Measurements from ENCODE around the gene GAS2L1.

DNA sequence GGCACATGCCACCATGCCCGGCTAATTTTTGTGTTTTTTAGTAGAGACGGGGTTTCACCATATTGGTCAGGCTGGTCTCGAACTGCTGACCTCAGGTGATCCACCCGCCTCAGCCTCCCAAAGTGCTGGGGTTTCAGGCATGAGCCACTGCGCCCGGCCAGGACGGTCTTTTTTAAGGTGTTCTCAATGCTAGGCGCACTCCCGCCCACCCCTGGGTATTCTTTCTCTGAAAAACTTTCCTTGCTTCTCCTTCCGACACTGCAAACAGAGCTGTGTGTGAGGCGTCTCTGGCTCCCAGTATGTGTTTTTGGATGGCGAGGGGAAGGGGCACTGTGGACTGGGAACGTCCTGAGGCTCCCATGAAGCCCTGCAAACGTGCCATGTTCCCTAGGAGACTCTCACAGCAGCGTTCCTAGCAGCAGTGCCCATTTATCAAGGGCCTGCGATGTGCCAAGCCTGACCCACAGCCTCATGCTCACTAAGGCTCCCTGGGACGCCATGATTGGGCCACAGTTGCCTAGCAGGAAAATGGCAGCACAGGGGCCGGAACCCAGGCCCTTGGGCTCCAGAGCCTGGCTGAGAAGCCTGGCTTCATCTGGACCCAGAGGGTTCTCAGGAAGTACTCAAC lies 11.5 kb downstream of the GAS2L1 start:
- TF ChIP-seq, protein P1, sequence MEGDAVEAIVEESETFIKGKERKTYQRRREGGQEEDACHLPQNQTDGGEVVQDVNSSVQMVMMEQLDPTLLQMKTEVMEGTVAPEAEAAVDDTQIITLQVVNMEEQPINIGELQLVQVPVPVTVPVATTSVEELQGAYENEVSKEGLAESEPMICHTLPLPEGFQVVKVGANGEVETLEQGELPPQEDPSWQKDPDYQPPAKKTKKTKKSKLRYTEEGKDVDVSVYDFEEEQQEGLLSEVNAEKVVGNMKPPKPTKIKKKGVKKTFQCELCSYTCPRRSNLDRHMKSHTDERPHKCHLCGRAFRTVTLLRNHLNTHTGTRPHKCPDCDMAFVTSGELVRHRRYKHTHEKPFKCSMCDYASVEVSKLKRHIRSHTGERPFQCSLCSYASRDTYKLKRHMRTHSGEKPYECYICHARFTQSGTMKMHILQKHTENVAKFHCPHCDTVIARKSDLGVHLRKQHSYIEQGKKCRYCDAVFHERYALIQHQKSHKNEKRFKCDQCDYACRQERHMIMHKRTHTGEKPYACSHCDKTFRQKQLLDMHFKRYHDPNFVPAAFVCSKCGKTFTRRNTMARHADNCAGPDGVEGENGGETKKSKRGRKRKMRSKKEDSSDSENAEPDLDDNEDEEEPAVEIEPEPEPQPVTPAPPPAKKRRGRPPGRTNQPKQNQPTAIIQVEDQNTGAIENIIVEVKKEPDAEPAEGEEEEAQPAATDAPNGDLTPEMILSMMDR (IDR thresholded peaks at IDR 0.05) = no peak
- TF ChIP-seq POLR2A (IDR thresholded peaks at IDR 0.05) (no peak), POLR2AphosphoS5 (IDR thresholded peaks at IDR 0.05) (no peak)
